Spinal cord (tissue), 10 donors: ENCODE measurements around the gene FKBP9. TPM values are rescaled to one million over a fixed set of nuclear protein-coding genes. Genes with fewer than 3 reads are reported as not detected.
A peak's percentile ranks its signal among the peaks of the same experiment; 100 is the strongest.

Experiments
- DNase-seq, 6 donors: peaks; one replicate each; pipeline versions ENCODE4 v3.0.0 to v3.0.0-alpha.2; 2013 to 2015; ENCODE audit warnings: low spot score in 6 of 6, low read depth in 4 of 6
- H3K27ac ChIP-seq: one replicate; pipeline ENCODE4 v1.5.1; 2013; ENCODE audit warnings: low read depth, low read length, control low read depth
- H3K27me3 ChIP-seq: one replicate; pipeline ENCODE4 v1.6.1; 2013; ENCODE audit warnings: low read length; ENCODE audit not compliant: control insufficient read depth, insufficient read depth
- H3K36me3 ChIP-seq: one replicate; pipeline ENCODE4 v1.6.1; 2013; ENCODE audit warnings: low read length; ENCODE audit not compliant: control insufficient read depth, insufficient read depth
- H3K4me1 ChIP-seq: one replicate; pipeline ENCODE4 v1.6.1; 2013; ENCODE audit warnings: low read length; ENCODE audit not compliant: control insufficient read depth, insufficient read depth
- H3K4me3 ChIP-seq: one replicate; pipeline ENCODE4 v1.5.1; 2013; ENCODE audit warnings: low read depth, low read length, control low read depth
- H3K9me3 ChIP-seq: one replicate; pipeline ENCODE4 v1.6.1; 2013; ENCODE audit warnings: low read length; ENCODE audit not compliant: control insufficient read depth, insufficient read depth
- WGBS: methylation state at CpG from one replicate; pipeline ENCODE4 v1.1.5; 2013; ENCODE audit warnings: missing lambda C conversion rate; ENCODE audit not compliant: insufficient coverage; 5-methylcytosine and 5-hydroxymethylcytosine counted together
- polyA plus RNA-seq, 2 donors: library from polyadenylated mRNA; unstranded; fragments of 120-200 nt; gene quantifications; one replicate each; pipeline ENCODE4 v1.2.1, GENCODE V29; 2013; ENCODE audit not compliant: insufficient read length in 2 of 2
- total RNA-seq, 2 donors: library from RNA; depleted of rRNA in 1 of 2; stranded (reverse); fragments of 120-200 nt in 1 of 2; fragments of >200 nt in 1 of 2; gene quantifications; one replicate each; pipeline versions ENCODE4 v1.2.3 to v1.2.4, GENCODE V29; 2013 to 2014
- donor health status: healthy.

The FKBP9 gene
- total and polyA plus RNA-seq, 4 donors = 75.2 to 118 (median 99.1) TPM

DNA sequence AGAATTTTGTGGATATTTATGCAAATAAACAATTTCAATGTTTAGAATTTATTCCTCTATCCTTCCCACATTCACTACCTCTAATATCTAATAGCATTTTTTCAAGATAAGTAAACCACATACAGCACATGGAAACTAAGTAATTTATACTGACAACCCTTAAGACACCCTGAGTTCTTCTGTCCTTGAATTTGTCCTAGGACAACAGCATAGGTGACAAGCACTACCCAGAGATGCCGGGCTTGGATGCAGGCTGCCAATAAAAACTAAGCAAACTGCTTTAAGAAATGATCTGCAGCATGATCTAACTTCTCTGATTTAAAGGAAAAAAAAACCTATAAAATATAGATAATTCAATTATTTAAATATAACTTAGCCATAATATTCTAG lies 82.7 kb downstream of the FKBP9 start:
- Histone ChIP-seq H3K4me1 (no peaks in the 10 kb centered on the region), H3K27me3 (no peaks in the 10 kb centered on the region), H3K36me3 (no peaks in the 10 kb centered on the region), H3K4me3 (peak overlapping the region; percentile 24), H3K9me3 (no peaks in the 10 kb centered on the region), H3K27ac (no peak overlapping the region)
- no CpG with 5 or more reads among the region's 1 CpG for WGBS
- no peak for DNase-seq

DNA sequence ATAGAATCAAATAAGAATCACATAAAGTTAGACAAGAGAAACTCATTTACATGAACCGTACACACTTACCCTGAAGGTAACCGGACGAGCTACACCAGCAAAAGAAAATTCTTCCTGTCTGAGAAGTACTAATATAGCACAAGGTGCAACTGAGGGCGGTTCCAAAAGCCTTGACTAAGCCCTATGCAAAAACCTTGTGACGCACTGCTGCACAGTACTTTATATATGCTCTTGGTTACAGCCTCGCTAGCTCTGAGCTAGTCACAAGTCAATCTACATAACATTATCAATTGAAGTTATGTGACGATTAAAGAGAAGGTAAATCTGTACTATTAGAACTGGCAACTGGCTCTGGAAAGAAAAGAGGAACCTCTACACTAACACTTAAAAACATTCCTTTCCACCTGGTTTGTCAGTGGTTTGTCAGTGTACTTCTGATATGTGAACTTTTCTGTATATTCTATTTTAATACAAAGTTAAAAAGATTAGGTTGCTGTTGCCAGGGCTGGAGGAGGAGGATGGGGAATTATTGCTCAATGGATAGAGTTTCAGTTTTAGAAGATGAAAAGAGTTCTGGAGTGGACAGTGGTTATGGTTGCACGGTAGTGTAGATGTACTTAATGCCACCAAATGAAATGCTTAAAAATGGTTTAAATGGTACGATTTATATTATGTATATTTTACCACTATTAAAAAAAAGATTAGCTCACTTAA lies 83.7 kb downstream of the FKBP9 start:
- DNase-seq = no peak
- H3K4me3 ChIP-seq = no peak overlapping the region
- no peaks in the 10 kb centered on the region for H3K36me3 ChIP-seq
- 90% methylated on average over 2 of the region's 9 CpGs for WGBS
- H3K4me1 ChIP-seq = no peaks in the 10 kb centered on the region
- no peak overlapping the region for H3K27ac ChIP-seq
- H3K9me3 ChIP-seq = no peaks in the 10 kb centered on the region
- no peaks in the 10 kb centered on the region for H3K27me3 ChIP-seq

DNA sequence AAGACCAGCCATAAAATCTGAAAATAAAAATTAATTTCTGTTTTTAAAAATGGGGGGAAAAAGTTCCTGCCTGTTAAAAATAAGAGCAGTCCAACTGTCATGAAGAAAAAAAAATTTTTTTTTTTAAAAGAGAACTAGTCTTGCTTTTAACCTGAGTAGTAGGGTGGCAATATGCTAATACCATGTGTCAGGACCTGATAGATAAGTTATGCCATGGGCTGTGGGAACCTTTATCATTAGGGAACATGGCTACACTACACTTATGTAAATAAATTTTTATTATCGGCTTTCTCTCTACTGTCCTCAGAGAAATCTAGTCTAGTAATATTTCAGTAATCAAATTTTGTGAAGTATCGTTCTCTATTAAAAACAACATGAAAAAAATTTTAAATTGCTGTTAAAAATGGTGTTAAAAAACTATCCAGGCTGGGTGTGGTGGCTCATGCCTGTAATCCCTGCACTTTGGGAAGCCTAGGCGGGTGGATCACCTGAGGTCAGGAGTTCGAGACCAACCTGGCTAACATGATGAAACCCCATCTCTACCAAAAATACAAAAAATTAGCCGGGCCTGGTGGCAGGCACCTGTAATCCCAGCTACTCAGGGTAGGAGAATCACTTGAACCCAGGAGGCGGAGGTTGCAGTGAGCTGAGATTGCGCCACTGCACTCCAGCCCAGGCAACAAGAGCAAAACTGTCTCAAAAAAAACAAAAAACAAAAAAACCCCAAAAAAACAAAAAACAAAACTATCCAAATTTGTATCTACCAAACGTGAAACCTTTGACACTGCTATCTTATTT lies 84.6 kb downstream of the FKBP9 start:
- Histone ChIP-seq H3K9me3 (no peaks in the 10 kb centered on the region), H3K4me3 (no peak overlapping the region), H3K36me3 (no peaks in the 10 kb centered on the region), H3K27ac (no peak overlapping the region), H3K27me3 (no peaks in the 10 kb centered on the region), H3K4me1 (no peaks in the 10 kb centered on the region)
- WGBS = 100% methylated on average over 4 of the region's 8 CpGs
- no peak for DNase-seq

DNA sequence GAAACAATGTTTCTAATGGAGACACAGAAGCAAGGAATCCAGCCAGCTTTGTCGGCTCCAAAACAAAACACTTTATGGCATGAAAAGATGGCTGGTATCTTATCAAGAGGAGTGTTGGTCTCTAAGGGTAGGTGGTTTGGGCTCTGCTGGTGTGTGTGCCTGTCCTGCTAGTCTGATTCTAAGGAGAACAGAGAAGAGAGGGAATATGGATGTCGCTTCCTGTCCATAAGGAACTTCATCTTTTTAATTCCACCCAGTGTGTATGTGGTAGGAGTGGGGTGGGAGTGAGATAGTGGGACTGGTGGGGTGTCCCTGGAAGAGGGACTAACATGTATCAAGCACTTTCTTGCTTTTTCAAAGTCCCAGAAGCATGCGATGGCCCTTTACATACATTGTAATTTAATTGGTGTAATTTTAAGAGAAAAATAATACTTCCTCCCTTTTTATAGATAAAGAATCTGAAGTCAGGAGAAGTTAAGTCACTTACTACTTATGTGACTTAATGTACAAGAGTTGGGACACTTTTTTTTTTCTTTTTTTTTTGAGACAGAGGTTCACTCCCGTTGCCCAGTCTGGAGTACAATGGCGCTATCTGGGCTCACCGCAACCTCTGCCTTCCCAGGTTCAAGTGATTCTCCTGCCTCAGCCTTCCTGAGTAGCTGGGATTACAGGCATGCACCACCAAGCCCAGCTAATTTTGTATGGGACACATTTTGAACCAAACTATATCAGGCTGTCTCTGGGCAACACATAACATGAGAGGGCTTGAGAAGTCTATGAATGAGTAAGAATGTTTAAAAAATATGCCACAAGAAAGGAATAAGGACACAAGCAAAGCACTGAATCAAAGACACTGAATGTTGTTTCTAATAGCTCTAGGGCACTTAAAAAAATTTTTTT lies 86.5 kb downstream of the FKBP9 start:
- no peaks in the 10 kb centered on the region for H3K27me3 ChIP-seq
- no peaks in the 10 kb centered on the region for H3K9me3 ChIP-seq
- no peaks in the 10 kb centered on the region for H3K36me3 ChIP-seq
- WGBS = 87% methylated on average over 4 of the region's 6 CpGs
- H3K4me1 ChIP-seq = no peaks in the 10 kb centered on the region
- H3K27ac ChIP-seq = no peak overlapping the region
- DNase-seq = no peak
- no peak overlapping the region for H3K4me3 ChIP-seq

DNA sequence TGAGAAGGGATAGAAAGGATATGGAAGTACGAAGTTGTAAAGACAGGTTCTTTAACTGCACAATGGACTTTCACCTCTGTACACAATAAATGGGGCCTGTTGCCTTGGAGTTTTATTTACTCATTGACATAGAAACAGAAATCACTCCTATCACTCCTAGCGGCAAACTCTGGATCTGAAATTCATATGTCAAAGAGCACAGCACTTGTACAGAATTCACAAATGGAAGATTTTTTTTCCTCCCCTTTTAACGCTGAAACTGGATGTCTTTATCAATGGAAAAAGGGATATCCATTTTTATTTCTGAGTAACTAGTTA lies 87.1 kb downstream of the FKBP9 start:
- Histone ChIP-seq H3K4me3 (no peak overlapping the region), H3K36me3 (no peaks in the 10 kb centered on the region), H3K4me1 (no peaks in the 10 kb centered on the region), H3K27me3 (no peaks in the 10 kb centered on the region), H3K9me3 (no peaks in the 10 kb centered on the region), H3K27ac (no peak overlapping the region)
- no CpG with 5 or more reads among the region's 3 CpGs for WGBS
- DNase-seq = no peak

DNA sequence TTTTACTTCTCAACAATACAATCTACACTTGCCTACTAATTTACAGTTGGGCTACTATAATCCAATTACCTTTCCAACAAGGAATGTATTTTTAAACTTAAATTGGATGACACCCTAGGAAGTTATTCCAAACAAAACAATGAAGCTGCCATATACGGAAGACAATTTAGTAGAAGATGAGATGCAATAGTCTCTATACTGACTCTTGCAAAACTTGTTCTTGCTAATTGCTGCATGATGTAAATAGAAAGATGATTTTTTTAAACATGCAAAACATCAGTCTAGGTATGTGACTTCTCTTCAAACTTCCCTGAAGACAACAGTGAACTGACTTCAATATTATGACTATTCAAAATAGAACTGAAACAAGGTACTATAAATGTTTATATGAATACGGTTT lies 87.7 kb downstream of the FKBP9 start:
- no peaks in the 10 kb centered on the region for H3K4me1 ChIP-seq
- no peak for DNase-seq

DNA sequence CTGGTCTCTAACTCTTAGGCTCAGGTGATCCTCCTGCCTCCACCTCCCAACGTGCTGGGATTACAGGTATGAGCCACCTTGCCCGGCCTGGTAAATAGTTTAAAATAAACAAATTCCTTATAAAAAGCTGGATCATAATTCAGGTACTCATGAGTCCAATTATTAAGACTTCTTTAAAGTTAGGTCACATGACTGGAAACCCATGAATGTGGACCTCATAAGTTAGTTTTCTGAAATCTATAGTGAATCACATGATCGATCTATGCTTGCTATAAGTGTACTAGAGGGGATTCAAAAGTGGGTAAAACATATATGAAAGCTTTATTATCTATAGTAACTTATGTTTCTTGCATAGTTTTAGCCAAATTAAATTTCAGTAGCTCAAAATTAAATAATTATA lies 91.0 kb downstream of the FKBP9 start:
- Histone ChIP-seq H3K4me3 (no peak overlapping the region), H3K9me3 (no peaks in the 10 kb centered on the region), H3K36me3 (no peaks in the 10 kb centered on the region), H3K27ac (no peak overlapping the region), H3K27me3 (no peaks in the 10 kb centered on the region), H3K4me1 (no peaks in the 10 kb centered on the region)
- no peak for DNase-seq
- no CpG with 5 or more reads among the region's 3 CpGs for WGBS

More for the DNA sequence above, 87.7 kb downstream of the FKBP9 start:
- no CpG with 5 or more reads among the region's 2 CpGs for WGBS
- no peaks in the 10 kb centered on the region for H3K36me3 ChIP-seq
- no peak overlapping the region for H3K4me3 ChIP-seq
- no peak overlapping the region for H3K27ac ChIP-seq
- H3K9me3 ChIP-seq = no peaks in the 10 kb centered on the region
- no peaks in the 10 kb centered on the region for H3K27me3 ChIP-seq

DNA sequence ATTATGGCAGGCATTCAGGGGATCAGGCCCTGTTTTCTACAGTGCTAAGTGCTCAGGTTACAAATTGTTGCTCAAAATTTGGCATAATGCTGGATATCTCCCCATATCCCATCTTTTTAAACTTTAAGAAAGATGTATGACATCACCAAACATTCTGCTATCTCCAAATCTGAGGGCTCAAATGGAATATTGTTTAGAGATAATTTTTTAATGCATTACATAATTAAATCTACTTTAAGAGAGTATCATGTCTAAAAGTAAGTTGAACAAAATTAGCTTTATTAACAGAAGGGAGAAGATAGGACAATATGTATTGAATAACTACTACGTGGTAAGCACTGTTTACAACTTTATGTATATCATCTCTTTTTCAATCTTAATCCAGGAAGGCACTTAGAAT lies 91.5 kb downstream of the FKBP9 start:
- Histone ChIP-seq H3K27me3 (no peaks in the 10 kb centered on the region), H3K36me3 (no peaks in the 10 kb centered on the region), H3K4me3 (no peak overlapping the region), H3K9me3 (no peaks in the 10 kb centered on the region), H3K27ac (no peak overlapping the region), H3K4me1 (no peaks in the 10 kb centered on the region)
- no CpG with 5 or more reads among the region's 1 CpG for WGBS
- no peak for DNase-seq

DNA sequence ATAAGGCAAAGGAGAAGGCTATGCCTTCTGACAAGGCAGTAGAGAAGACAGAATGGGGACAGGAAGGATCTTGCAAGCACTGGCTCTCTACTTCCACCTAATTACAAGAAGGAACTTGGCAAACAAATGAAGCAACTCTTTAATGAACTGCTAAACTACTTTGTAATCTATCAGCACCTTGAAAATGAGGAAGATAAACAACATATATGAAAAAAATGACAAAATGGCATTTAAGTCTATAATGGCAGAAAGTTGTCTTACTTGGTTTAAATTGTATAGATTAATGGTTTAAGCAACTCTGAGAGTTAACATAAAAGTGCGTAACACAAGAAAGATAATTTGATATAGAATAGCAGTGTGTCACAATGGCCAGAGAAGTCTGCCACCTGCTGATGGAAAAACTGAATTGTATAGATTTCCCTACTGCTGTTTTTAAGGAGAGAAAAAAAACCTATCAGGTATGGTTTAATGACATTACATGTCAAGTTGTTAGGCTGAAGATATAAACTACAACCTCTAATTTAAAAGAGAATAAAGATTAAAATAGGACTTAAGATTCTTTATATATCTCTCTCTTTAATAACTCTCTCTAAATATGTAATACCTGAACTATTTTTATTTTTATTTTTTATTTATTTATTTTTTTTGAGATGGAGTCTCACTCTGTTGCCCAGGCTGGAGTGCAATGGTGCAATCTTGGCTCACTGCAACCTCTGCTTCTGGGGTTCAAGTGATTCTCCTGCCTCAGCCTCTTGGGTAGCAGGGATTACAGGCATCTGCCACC lies 93.5 kb downstream of the FKBP9 start:
- no peak overlapping the region for H3K27ac ChIP-seq

More for the DNA sequence above, 93.5 kb downstream of the FKBP9 start:
- no peak overlapping the region for H3K4me3 ChIP-seq
- H3K36me3 ChIP-seq = no peaks in the 10 kb centered on the region
- no peaks in the 10 kb centered on the region for H3K27me3 ChIP-seq
- H3K9me3 ChIP-seq = no peaks in the 10 kb centered on the region
- H3K4me1 ChIP-seq = no peaks in the 10 kb centered on the region
- peak in 3 of 6 donors; percentile 31 to 83 (median 69) for DNase-seq
- WGBS = 0% methylated on average over 1 of the region's 1 CpG
